ENCODE data around the gene TOPAZ1. TPM values are rescaled to one million over a fixed set of nuclear protein-coding genes. Genes with fewer than 3 reads are reported as not detected.

The TOPAZ1 gene
- total RNA-seq, 1 donor from 2014 or later, result not detected

DNA sequence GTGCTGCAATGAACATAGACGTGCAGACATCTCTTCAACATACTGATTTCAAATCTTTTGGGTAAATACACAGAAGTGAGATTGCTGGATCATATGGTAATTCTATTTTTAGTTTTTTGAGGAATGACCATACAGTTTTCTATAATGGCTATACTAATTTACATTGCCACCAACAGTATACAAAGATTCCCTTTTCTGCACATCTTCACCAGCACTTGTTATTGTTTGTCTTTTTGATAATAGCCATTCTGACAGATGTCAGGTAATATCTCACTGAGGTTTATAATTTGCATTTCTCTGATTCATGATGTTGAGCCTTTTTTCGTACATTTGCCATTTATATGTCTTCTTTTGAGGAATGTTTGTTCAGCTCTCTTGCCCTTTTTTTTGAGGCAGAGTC lies 30.5 kb downstream of the TOPAZ1 start:
- TF ChIP-seq, protein P1, sequence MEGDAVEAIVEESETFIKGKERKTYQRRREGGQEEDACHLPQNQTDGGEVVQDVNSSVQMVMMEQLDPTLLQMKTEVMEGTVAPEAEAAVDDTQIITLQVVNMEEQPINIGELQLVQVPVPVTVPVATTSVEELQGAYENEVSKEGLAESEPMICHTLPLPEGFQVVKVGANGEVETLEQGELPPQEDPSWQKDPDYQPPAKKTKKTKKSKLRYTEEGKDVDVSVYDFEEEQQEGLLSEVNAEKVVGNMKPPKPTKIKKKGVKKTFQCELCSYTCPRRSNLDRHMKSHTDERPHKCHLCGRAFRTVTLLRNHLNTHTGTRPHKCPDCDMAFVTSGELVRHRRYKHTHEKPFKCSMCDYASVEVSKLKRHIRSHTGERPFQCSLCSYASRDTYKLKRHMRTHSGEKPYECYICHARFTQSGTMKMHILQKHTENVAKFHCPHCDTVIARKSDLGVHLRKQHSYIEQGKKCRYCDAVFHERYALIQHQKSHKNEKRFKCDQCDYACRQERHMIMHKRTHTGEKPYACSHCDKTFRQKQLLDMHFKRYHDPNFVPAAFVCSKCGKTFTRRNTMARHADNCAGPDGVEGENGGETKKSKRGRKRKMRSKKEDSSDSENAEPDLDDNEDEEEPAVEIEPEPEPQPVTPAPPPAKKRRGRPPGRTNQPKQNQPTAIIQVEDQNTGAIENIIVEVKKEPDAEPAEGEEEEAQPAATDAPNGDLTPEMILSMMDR (IDR thresholded peaks at IDR 0.05), result no peak

DNA sequence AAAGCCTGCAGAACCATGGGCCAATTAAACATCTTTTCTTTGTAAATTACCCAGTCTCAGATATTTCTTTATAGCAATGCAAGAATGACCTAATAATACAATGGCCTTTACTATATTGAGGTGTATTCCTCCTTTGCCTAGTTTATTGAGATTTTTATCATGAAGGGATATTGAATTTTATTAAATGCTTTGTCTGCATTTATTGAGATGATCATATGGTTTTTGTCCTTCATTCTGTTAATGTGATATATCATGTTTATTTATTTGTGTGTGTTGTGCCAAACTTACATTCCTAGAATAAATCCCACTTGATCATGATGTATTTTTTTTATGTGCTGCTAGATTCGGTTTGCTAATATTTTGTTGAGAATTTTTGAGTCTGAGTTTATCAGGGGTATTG lies 36.2 kb downstream of the TOPAZ1 start:
- no peak for DNase-seq
- intact Hi-C loops (cut with DNase I), result no loop called here

More for the DNA sequence above, 30.5 kb downstream of the TOPAZ1 start:
- H3K27ac ChIP-seq, result no peak overlapping the region
- H3K4me1 ChIP-seq, result no peaks in the 10 kb centered on the region
- no peaks in the 10 kb centered on the region for H3K27me3 ChIP-seq
- H3K4me3 ChIP-seq, result no peak overlapping the region
- H3K9me3 ChIP-seq, result no peaks in the 10 kb centered on the region
- H3K36me3 ChIP-seq, result no peaks in the 10 kb centered on the region
- intact Hi-C loops (cut with DNase I), result no loop called here
- DNase-seq (no peak), ATAC-seq (no peak)

GRCh38 chr3:44280077-44280476 lies 38.4 kb downstream of the TOPAZ1 start:
- Histone ChIP-seq H3K4me1 (no peaks in the 10 kb centered on the region), H3K9me3 (no peaks in the 10 kb centered on the region), H3K27ac (no peak overlapping the region), H3K4me3 (no peak overlapping the region), H3K27me3 (no peaks in the 10 kb centered on the region), H3K36me3 (no peaks in the 10 kb centered on the region)
- DNase-seq (no peak), ATAC-seq (no peak)
- TF ChIP-seq, protein P1 (IDR thresholded peaks at IDR 0.05), result no peak
- intact Hi-C loops (cut with DNase I), result no loop called here

More for the DNA sequence above, 36.2 kb downstream of the TOPAZ1 start:
- Histone ChIP-seq H3K27me3 (no peaks in the 10 kb centered on the region), H3K9me3 (no peaks in the 10 kb centered on the region), H3K4me3 (no peak overlapping the region), H3K36me3 (no peaks in the 10 kb centered on the region), H3K27ac (no peak overlapping the region), H3K4me1 (no peaks in the 10 kb centered on the region)
- TF ChIP-seq, protein P1 (IDR thresholded peaks at IDR 0.05), result no peak
- no peak for ATAC-seq

DNA sequence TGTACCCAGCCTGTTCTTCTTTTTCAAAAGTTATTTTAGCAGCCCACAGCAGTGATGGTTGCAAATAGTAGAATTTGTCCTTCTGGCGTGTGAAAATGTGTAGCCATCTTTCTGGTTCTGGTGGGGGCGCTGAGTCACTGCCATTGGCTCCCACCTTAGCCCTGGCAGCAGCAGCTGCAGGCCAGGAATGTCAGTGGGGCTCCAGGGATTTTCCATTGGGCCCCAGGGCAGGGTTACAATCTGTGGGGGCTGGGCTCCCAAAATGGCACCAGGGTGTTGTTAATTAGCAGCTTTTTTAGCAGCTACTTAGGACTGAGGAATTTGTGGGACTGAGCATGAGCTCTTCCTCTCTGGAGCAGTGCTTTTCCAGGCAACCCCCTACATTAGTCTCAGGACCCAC lies 38.9 kb downstream of the TOPAZ1 start:
- DNase-seq (no peak), ATAC-seq (no peak)
- H3K4me1 ChIP-seq, result no peaks in the 10 kb centered on the region
- TF ChIP-seq, protein P1 (IDR thresholded peaks at IDR 0.05), result no peak
- no peak overlapping the region for H3K27ac ChIP-seq
- no peak overlapping the region for H3K4me3 ChIP-seq
- intact Hi-C loops (cut with DNase I), result no loop called here
- no peaks in the 10 kb centered on the region for H3K36me3 ChIP-seq
- no peaks in the 10 kb centered on the region for H3K9me3 ChIP-seq
- H3K27me3 ChIP-seq, result no peaks in the 10 kb centered on the region

DNA sequence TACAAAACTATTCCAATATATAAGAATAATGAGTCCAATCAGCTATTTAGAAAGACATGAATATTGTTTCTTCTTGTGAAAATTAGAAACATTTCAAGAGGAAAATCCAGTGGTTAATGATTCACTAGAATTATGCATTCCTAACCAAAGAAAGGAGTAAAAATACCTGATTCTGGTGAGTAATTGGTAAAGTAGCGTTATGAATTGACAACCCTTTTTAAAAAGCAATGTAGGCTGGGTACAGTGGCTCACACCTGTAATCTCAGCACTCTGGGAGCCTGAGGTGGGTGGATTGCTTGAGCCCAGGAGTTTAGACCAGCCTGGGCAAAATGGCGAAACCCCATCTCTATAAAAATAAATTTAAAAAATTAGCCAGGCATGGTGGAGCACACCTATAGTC lies 43.3 kb downstream of the TOPAZ1 start:
- intact Hi-C loops (cut with DNase I), result no loop called here
- Histone ChIP-seq H3K9me3 (no peaks in the 10 kb centered on the region), H3K27ac (no peak overlapping the region), H3K4me3 (no peak overlapping the region), H3K4me1 (no peaks in the 10 kb centered on the region), H3K27me3 (peaks cover 3% of the 10 kb centered on the region), H3K36me3 (no peaks in the 10 kb centered on the region)
- DNase-seq (no peak), ATAC-seq (no peak)
- TF ChIP-seq, protein P1 (IDR thresholded peaks at IDR 0.05), result no peak

DNA sequence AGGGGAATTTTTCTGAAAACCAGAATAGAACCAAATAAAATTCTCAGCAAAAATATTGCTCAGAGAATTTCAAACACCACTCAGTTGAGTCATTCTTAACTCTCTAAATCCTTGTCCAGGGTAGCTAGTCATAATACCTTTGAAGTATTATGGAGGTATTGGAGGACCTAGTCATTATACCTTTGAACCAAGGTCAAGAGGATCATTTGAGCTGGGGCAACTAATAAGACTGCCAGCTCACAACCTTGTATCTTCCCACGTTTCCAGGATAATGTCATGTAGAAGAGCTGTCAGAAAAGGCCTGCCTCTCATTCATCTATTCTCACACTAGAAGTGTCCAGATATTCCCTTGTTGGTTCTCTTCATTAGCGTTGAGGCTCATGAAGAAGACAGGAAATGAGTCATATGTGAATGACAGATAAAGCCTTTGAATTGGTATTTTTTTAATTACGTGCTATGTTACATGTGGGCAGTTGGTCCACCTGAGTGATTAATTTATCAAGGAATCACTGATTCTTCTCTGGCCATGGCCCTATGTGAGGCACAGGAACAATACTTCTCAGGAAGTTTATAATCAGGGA lies 48.3 kb downstream of the TOPAZ1 start:
- Histone ChIP-seq H3K4me3 (no peak overlapping the region), H3K27ac (no peak overlapping the region), H3K9me3 (no peaks in the 10 kb centered on the region), H3K4me1 (no peaks in the 10 kb centered on the region), H3K27me3 (peaks cover 3% of the 10 kb centered on the region), H3K36me3 (no peaks in the 10 kb centered on the region)
- DNase-seq (no peak), ATAC-seq (no peak)
- TF ChIP-seq, protein P1 (IDR thresholded peaks at IDR 0.05), result no peak
- intact Hi-C loops (cut with DNase I), result no loop called here

All from upper lobe of right lung (tissue), 1 donor.